Uterus (tissue), 2 donors: Measurements from ENCODE around the gene SUSD3.

Source experiments
- CTCF ChIP-seq, 4 experiments: fragments of 200-600 bp in 2 of 4; fragments of 450-650 bp in 2 of 4; sonication (generic) in 2 of 4; IDR thresholded peaks; one replicate each; pipeline ENCODE4 v1.5.1; 2016 to 2019; ENCODE audit warnings: antibody characterized with exemption in 4 of 4, mild to moderate bottlenecking in 2 of 4, moderate library complexity in 1 of 4
- POLR2A ChIP-seq, 2 donors: fragments of 450-650 bp; IDR thresholded peaks; one replicate each; pipeline ENCODE4 v1.6.1; 2016; ENCODE audit warnings: antibody characterized with exemption in 2 of 2, mild to moderate bottlenecking in 1 of 2, moderate library complexity in 1 of 2

GRCh38 chr9:93079371-93079770, 20.9 kb downstream of the SUSD3 start:
- TF ChIP-seq CTCF (IDR thresholded peaks at IDR 0.05) (no peak), POLR2A (IDR thresholded peaks at IDR 0.05) (no peak)
